Heart left ventricle (tissue), 16 donors: Measurements from ENCODE around the gene OPRL1. TPM values are rescaled to one million over a fixed set of nuclear protein-coding genes. Genes with fewer than 3 reads are reported as not detected.

Source experiments
- ATAC-seq, 4 donors: fragments of 200-7000 bp; cut with Tn5 transposase; one replicate each; pipeline ENCODE4 v1.9.1; 2020 to 2022; ENCODE audit warnings: moderate library complexity in 4 of 4, mild to moderate bottlenecking in 3 of 4, moderate number of reproducible peaks in 1 of 4
- DNase-seq, 5 donors: peaks; one replicate each; pipeline ENCODE4 v3.0.0-alpha.2; 2020
- H3K27ac ChIP-seq, 12 donors: fragments of 200-600 bp; sonication (generic) in 4 of 12; one replicate each; pipeline versions ENCODE4 v1.5.0 to v1.8.0; 2016 to 2022; ENCODE audit warnings: mild to moderate bottlenecking in 2 of 12
- H3K27me3 ChIP-seq, 9 donors: fragments of 200-600 bp; sonication (generic) in 2 of 9; one replicate each; pipeline versions ENCODE4 v1.5.1 to v1.8.0; 2016 to 2022; ENCODE audit warnings: mild to moderate bottlenecking in 3 of 9
- H3K36me3 ChIP-seq, 9 donors: fragments of 200-600 bp; sonication (generic) in 2 of 9; one replicate each; pipeline versions ENCODE4 v1.5.0 to v1.8.0; 2018 to 2022; ENCODE audit warnings: mild to moderate bottlenecking in 2 of 9
- H3K4me1 ChIP-seq, 12 donors: fragments of 200-600 bp; sonication (generic) in 4 of 12; one replicate each; pipeline versions ENCODE4 v1.5.0 to v1.8.0; 2016 to 2022; ENCODE audit warnings: mild to moderate bottlenecking in 3 of 12
- H3K4me3 ChIP-seq, 12 donors: fragments of 200-600 bp; sonication (generic) in 4 of 12; one replicate each; pipeline versions ENCODE4 v1.5.0 to v1.8.0; 2017 to 2022; ENCODE audit warnings: mild to moderate bottlenecking in 9 of 12, moderate library complexity in 4 of 12
- H3K9me3 ChIP-seq, 12 donors: fragments of 200-600 bp; sonication (generic) in 4 of 12; one replicate each; pipeline versions ENCODE4 v1.5.0 to v1.8.0; 2016 to 2022; ENCODE audit warnings: mild to moderate bottlenecking in 1 of 12
- POLR2A ChIP-seq, 2 donors: fragments of 450-650 bp; IDR thresholded peaks; one replicate each; pipeline ENCODE4 v1.6.1; 2017; ENCODE audit warnings: antibody characterized with exemption in 2 of 2, mild to moderate bottlenecking in 2 of 2, moderate library complexity in 2 of 2
- WGBS, 4 donors: extraction: QIAGEN DNeasy Blood & Tissue Kit in 2 of 4; methylation state at CpG; one replicate each; pipeline versions ENCODE4 v1.1.5 to v1.1.7; 2013 to 2018; 5-methylcytosine and 5-hydroxymethylcytosine counted together
- intact Hi-C, 10 donors: fragments of 100-400 bp; cut with DNase I; formaldehyde crosslinking; loops; one replicate each; pipeline versions ENCODE4 v1.11.1 to v1.14.2; 2022
- polyA plus RNA-seq, 2 donors: library from polyadenylated mRNA; stranded (reverse); fragments of 200-250 nt; gene quantifications; one replicate each; pipeline ENCODE4 v1.2.3, GENCODE V29; 2013
- total RNA-seq, 9 donors: library from RNA; depleted of rRNA in 2 of 9; stranded (reverse); fragments of >200 nt in 2 of 9; fragmentation: NEBNext Ultra II Directional in 3 of 9; extraction: Animal tissue kit (Norgen Biotek cat#: 25700) in 3 of 9; gene quantifications; one replicate each; pipeline versions ENCODE4 v1.1.0 to v1.2.4, GENCODE V29; 2016 to 2023
- TF ChIP-seq, protein P1 (sequence below), 12 donors: fragments of 200-600 bp; sonication (generic) in 4 of 12; IDR thresholded peaks; one replicate each; pipeline versions ENCODE4 v1.5.0 to v1.8.0; 2018 to 2022; ENCODE audit warnings: antibody characterized with exemption in 12 of 12, mild to moderate bottlenecking in 5 of 12
- donor health status: ischemic (EF 13 %, LVEDD 7.1; RV severe dilation, severe dysfunction).
- donor health status: healthy with polysubstance abuse.
- donor health status: DM: no; HTN: yes; CAD: no.
- donor health status: DM: no; HTN: no; CAD: no.
- donor health status: ischemic (EF 25% LVEDD 6.9; RV normal size, moderate dysfunction).
- donor health status: ischemic (EF 25% LVEDD 5.7; RV mildly dilated, moderate dysfunction).
- donor health status: healthy.
- donor health status: DM: yes; HTN: yes; CAD: no.
- donor health status: ischemic (EF 35%, LVEDD 5.7; RV mildly dilated, moderate dysfunction).
- donor health status: nonischemic (EF 11% LVEDD 7.7; RV severe dilation, severe dysfunction).
- donor health status: DM: yes; HTN: yes; CAD: no.
- donor health status: PGD.
- donor health status: ischemic (EF 29% LVEDD 5.4; RV normal size, mild dysfunction).
- donor health status: nonischemic (EF 23%, LVEDD 6.1; RV moderate dilation, normal function).

The OPRL1 gene
- total and polyA plus RNA-seq, 11 donors: 0.18 to 1.9 (median 0.54) TPM

DNA sequence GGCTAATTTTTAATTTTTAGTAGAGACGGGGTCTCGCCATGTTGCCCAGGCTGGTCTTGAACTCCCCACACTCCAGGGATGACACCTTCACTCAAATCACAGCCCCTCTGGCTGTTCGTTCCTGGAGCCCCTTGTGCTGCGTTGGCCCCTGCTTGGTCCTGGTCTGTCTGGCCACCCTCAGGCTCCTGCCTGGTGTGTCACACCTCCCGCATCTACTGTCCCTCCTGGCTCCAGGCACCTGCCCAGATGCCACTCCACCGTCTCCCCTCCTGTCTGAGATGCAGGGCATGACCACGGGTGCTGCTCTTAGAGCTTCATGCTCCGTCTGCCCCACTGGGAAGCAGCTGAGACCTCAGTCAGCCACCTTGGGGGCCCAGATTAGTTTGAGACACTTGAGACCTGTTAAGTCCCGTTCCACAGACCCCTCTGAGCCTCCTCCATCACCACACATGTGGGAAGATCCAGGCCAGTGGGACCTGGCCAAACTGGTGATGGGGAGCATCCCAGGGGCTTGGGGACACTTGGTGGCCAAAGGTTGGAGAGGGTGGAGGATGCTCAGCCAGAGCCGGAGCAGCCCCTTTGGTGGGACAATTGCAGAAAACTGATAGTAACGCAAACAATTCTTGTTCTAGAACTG lies 49.4 kb downstream of the OPRL1 start:
- H3K36me3 ChIP-seq: no peaks in the 10 kb centered on the region
- no peak for ATAC-seq
- H3K27me3 ChIP-seq: peaks cover 0 to 31% (median 3%) of the 10 kb centered on the region in 9 donors
- TF ChIP-seq, protein P1, sequence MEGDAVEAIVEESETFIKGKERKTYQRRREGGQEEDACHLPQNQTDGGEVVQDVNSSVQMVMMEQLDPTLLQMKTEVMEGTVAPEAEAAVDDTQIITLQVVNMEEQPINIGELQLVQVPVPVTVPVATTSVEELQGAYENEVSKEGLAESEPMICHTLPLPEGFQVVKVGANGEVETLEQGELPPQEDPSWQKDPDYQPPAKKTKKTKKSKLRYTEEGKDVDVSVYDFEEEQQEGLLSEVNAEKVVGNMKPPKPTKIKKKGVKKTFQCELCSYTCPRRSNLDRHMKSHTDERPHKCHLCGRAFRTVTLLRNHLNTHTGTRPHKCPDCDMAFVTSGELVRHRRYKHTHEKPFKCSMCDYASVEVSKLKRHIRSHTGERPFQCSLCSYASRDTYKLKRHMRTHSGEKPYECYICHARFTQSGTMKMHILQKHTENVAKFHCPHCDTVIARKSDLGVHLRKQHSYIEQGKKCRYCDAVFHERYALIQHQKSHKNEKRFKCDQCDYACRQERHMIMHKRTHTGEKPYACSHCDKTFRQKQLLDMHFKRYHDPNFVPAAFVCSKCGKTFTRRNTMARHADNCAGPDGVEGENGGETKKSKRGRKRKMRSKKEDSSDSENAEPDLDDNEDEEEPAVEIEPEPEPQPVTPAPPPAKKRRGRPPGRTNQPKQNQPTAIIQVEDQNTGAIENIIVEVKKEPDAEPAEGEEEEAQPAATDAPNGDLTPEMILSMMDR (IDR thresholded peaks at IDR 0.05): no peak
- no peak for TF ChIP-seq POLR2A (IDR thresholded peaks at IDR 0.05)
- H3K4me3 ChIP-seq: no peak overlapping the region
- H3K4me1 ChIP-seq: no peaks in the 10 kb centered on the region
- DNase-seq: peak in 3 of 5 donors; percentile 8 to 37 (median 11)
- H3K27ac ChIP-seq: no peak overlapping the region
- intact Hi-C loops: loop anchor here in 2 of 10 donors (10.0 kb wide), 3 partner anchors 124 to 594 kb away; partner anchors contain the start of gene PTK6 (in 1 of the 2)
- H3K9me3 ChIP-seq: peaks cover 0 to 3% (median 0%) of the 10 kb centered on the region in 12 donors
- 79 to 83% (median 82%) methylated on average over 11 of the region's 11 CpGs for WGBS, 4 donors

DNA sequence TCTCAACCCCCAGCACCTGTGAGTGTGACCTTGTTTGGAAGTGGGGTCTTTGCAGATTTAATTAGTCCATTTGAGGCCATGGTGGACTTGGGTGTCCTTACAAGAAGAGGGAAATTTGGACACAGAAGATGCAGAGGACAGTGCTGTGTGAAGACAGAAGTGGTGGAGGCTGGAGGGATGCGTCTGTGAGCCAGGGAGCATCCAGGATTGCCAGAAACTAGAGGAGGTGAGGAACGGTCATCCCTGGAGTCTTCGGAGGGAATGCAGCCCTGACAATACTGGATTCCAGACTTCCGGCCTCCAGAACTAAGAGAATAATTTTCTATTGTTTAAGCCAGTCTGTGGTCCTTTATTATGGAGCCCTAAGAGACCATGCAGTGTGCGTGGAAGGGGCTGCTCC lies 50.4 kb downstream of the OPRL1 start:
- intact Hi-C loops: no loop called here
- DNase-seq (peak in 2 of 5 donors; percentile 3 to 4), ATAC-seq (no peak)
- no peak overlapping the region for H3K4me3 ChIP-seq
- H3K4me1 ChIP-seq: no peaks in the 10 kb centered on the region
- H3K27me3 ChIP-seq: peaks cover 0 to 23% (median 0%) of the 10 kb centered on the region in 9 donors
- H3K27ac ChIP-seq: no peak overlapping the region
- 54 to 62% (median 56%) methylated on average over 5 of the region's 5 CpGs for WGBS, 4 donors
- TF ChIP-seq POLR2A (IDR thresholded peaks at IDR 0.05): no peak
- TF ChIP-seq, protein P1 (IDR thresholded peaks at IDR 0.05): no peak
- peaks cover 0 to 3% (median 0%) of the 10 kb centered on the region in 12 donors for H3K9me3 ChIP-seq
- H3K36me3 ChIP-seq: no peaks in the 10 kb centered on the region

DNA sequence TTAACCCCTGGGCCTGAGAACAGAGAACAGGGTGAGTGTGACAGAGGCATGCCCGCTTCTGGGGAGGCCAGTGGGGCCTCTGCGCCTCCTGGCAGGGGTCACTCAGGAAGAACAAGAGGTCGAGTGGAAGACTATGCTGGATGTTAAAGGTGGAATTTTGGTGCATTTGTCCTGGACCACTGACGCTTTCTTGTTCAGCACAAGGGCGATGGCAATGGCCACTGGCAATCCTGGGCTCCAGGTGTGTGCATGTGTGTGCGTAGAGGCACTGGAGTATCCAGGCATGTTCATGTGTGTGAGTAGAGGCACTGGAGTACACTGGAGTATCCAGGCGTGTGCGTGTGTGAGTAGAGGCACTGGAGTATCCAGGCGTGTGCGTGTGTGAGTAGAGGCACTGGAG lies 51.0 kb downstream of the OPRL1 start:
- intact Hi-C loops: no loop called here
- H3K4me3 ChIP-seq: no peak overlapping the region
- peaks cover 0 to 23% (median 0%) of the 10 kb centered on the region in 9 donors for H3K27me3 ChIP-seq
- no peaks in the 10 kb centered on the region for H3K4me1 ChIP-seq
- TF ChIP-seq, protein P1 (IDR thresholded peaks at IDR 0.05): no peak
- no peak for TF ChIP-seq POLR2A (IDR thresholded peaks at IDR 0.05)
- no peaks in the 10 kb centered on the region for H3K36me3 ChIP-seq
- no peak overlapping the region for H3K27ac ChIP-seq
- peaks cover 0 to 3% (median 0%) of the 10 kb centered on the region in 12 donors for H3K9me3 ChIP-seq
- DNase-seq (peak in 3 of 5 donors; percentile 4 to 11 (median 5)), ATAC-seq (no peak)
- 78 to 89% (median 82%) methylated on average over 10 of the region's 10 CpGs for WGBS, 4 donors

DNA sequence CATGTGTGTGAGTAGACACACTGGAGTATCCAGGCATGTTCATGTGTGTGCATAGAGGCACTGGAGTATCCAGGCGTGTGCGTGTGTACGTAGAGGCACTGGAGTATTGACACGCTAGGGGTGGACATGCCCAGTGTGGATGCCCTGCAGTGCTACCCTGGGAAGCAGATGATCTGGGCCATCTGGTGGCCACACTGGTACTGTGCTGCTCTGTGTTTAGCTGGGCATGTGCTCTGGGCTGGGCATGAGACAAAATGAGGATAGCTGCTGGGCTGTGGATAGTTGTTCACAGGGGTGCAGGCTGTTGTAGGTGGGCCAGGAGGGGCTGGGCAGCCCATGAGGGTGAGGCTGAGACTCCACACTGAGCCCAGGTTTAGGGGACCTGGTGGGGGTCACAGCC lies 51.5 kb downstream of the OPRL1 start:
- peak in 3 of 5 donors; percentile 11 to 21 (median 13) for DNase-seq
- TF ChIP-seq, protein P1 (IDR thresholded peaks at IDR 0.05): no peak
- no peak for TF ChIP-seq POLR2A (IDR thresholded peaks at IDR 0.05)
- Histone ChIP-seq H3K4me1 (no peaks in the 10 kb centered on the region), H3K4me3 (no peak overlapping the region), H3K27ac (no peak overlapping the region), H3K36me3 (no peaks in the 10 kb centered on the region), H3K27me3 (peaks cover 0 to 23% (median 0%) of the 10 kb centered on the region in 9 donors), H3K9me3 (peaks cover 0 to 3% (median 0%) of the 10 kb centered on the region in 12 donors)
- WGBS, 4 donors: 76 to 98% (median 83%) methylated on average over 4 of the region's 4 CpGs
- ATAC-seq: no peak
- intact Hi-C loops: no loop called here
